ENCODE data around the gene IL17REL.
A peak's percentile ranks its signal among the peaks of the same experiment; 100 is the strongest.
"Not testable (repeated sequence)": the region's sequence is repeated elsewhere in the genome, so short reads cannot be mapped to it uniquely, and the experiment has no call there.

The IL17REL gene

GRCh38 chr22:49983148-49984042, 29.2 kb downstream of the IL17REL start:
- no peak for DNase-seq

DNA sequence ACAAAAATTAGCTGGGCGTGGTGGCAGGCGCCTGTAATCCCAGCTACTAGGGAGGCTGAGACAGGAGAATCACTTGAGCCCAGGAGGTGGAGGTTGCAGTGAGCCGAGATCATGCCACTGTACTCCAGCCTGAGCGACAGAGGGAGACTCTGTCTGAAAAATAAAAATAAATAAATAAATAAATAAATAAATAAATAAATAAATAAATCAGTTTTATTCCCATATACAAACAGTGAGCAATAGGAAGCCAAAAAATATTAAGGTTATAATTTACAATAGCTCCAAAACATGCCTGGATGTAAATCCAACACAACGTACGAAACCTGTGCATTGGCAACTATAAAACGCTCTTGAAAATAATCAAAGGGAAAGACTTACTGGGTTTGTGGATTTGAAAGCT, 30.8 kb downstream of the IL17REL start:
- DNase-seq: not testable (repeated sequence)

DNA sequence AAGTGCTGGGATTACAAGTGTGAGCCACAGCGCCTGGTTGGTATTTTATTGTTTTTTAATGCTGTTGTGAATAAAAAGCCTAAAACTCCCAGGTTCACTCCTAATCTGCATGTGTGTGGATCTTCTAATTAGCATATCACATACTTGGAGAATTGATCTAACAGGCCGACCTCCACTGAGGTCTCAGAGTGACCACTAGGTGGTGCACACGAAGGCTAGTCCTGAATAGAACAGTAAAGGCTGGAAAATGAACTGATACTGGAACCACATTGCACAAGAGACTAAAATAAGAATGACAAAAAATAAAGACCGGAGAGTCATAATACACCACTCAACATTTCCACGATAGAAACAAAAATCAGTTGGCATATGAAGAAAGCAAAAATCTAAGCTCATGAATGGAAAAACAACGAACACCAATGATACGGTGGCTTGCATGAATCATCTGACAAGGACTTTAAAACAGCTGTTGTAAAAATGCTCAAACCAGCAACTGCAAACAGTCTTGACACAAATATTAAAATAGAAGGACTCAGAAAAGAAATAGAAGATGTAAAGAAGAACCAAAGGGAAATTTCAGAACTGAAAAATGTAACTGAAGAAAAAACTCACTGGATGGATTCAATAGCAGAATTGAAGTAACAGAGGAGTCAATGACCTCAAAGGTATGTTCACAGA, 32.8 kb downstream of the IL17REL start:
- no peak for DNase-seq

DNA sequence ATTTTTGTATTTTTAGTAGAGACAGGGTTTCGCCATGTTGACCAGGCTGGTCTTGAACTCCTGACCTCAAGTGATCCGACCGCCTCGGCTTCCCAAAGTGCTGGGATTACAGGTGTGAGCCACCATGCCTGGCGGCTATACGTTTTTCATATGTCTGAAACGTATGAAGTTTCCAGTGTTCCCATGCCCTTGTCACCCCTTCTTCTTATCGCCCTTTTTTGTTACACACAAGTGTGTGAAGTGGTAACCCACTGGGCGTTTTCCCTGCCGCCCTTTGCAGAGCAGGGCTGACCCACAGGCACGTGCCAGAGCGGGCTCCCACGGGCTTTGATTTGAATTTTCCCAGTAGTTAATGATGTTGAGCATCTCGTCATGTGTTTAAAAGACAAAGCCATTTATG, 35.0 kb downstream of the IL17REL start:
- no peak for DNase-seq

DNA sequence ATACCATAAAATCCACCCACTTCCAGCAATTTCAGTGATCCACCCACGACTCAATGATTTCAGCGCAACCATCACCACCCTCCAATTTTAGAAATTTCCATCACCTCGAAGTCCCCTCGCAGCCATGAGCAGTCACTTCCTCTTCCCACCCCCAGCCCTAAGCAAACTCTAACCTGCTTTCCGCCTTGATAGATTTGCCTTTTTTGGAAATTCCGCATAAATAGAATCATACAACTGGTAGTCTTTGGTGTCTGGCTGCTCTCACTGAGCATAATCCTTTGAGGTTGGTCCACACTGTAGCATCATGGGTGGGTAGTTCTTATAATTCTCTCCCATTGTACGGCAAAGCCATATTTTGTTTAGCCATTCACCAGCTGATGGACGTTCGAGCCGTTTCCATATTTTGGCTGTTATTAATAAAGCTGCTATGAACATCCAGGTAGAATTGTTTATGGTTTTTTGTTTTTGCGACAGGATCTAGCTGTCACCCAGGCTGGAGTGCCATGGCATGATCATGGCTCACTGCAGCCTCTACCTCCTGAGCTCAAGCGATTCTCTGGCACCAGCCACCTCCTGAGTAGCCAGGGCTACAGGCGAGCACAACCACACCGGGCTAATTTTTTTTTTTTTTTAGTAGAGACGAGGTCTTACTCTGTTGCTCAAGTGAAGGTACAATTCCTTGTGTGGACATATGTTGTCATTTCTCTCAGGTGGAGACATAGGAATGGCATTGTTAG, 36.0 kb downstream of the IL17REL start:
- no peak for DNase-seq

- DNase-seq: no peak
Observed at GRCh38 chr22:49975543-49976389, 36.8 kb downstream of the IL17REL start.

DNA sequence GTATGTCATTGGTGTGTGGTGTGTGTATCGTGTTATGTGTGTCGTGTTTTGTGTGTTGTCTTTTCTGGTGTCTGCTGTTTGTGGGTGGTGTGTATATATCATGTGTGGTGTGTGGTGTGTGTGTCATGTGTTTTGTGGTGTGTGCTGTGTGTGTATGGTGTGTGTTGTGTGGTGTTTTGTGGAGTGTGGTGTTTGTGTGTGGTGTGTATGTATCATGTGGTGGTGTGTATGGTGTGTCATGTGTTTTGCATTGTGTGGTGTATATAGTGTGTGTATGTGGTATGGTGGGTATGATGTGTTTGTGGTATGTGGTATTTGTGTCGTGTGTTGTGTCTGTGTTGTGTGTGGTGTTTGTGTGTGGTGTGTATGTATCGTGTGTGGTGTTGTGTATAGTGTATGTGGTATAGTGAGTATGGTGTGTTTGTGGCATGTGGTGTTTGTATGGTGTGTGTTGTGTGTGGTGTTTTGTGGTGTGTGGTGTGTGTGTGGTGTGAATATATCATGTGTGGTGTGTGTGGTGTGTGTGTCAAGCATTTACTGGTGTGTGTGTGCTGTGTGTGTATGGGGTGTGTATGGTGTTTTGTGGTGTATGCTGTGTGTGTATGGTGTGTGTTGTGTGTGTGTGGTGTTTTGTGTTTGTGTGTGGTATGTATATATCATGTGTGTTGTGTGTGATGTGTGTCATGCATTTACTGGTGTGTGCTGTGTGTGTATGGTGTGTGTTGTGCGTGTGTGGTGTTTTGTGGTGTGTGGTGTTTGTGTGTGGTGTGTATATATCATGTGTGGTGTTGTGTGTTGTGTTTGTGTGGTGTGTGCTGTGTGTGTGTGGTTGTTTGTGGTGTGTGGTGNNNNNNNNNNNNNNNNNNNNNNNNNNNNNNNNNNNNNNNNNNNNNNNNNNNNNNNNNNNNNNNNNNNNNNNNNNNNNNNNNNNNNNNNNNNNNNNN, 39.3 kb downstream of the IL17REL start:
- no peak for DNase-seq

DNA sequence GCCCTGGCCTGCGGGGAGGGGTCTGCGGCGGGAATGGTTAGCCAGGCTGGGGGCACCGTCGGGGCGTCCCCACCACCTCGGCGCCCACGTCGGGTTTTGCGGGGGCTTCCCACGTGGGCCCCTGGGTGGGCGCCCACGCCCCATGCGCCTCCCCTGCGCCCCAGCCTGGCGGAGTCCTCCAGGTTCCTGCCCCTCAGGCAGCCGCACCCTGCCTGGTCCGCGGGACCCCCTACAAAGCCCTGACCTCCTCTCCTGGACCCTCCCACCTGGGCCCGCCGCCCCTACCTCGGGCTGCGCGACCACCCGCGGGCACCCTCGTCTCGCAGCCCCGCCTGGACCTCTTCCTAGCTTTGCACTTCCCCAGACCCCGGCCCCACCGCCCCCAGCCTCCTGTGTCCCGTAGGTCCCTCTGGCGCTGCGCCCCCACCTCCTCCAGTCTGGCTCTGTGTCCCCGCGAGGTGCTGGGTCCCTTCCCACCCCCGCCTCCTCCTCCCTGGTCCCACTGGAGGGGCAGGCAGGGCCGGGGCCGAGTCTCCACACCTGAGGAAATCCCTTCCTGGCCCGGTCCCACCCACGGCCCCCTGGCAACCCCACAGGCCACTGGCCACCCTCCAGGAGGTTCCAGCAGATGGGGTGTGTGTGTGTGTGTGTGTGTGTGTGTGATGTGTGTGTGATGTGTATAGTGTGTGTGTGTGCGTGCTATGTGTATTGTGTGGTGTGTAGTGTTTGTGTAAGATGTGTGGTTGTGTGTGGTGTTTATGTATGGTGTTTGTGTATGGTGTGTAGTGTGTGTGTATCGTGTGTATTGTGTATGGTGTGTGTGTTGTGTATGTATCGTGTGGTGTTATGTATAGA, 40.2 kb downstream of the IL17REL start:
- no peak for DNase-seq

DNA sequence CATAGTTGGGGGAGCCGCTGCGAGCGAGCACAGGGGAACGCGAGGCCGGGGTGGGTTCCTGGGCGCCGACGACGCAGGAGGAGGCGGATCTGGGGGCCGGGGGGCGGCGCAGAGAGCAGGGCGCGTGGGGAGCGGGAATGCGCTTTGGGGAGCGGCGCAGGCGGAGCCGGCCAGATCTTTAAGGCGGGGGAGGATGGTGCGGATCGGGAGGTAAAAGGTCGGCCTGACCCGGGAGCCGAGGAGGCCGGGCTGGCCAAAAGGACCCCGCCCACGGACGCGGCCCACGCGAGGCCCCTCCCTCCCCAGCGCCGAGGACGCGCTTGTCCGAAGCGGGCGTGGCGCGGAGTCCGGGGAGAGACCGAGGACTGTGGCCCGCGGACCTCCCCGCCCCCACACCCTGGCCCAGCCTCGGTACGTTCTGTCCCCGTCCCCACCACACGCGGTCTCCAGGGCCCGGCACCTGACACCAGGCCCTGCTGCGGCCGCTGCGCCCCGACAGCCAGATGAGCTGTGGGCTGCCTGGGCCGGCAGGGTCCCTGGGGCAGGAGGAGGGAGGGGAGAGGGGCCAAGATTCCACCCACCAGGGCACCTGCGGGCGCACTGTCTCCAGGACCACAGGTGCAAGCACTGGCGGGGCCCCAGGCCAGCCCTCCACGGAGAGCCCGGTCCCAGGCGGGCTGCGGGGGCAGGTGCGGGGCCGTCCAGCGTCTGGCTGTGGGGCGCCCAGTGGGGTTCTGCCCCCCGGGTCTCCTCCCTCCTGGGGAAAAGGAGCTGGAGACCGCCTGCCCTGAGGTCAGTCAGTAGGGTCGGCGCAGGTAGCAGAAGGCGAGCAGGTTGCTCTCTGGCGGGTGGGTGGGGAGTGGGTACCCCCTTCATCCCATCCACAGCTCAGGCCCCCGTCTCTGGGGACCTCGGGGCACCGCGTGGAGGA, 41.1 kb downstream of the IL17REL start:
- DNase-seq: no peak

- peak; percentile 86 for DNase-seq
Observed at GRCh38 chr22:49970528-49971231, 41.9 kb downstream of the IL17REL start.

GRCh38 chr22:49969751-49970527, 42.6 kb downstream of the IL17REL start:
- no peak for DNase-seq

DNA sequence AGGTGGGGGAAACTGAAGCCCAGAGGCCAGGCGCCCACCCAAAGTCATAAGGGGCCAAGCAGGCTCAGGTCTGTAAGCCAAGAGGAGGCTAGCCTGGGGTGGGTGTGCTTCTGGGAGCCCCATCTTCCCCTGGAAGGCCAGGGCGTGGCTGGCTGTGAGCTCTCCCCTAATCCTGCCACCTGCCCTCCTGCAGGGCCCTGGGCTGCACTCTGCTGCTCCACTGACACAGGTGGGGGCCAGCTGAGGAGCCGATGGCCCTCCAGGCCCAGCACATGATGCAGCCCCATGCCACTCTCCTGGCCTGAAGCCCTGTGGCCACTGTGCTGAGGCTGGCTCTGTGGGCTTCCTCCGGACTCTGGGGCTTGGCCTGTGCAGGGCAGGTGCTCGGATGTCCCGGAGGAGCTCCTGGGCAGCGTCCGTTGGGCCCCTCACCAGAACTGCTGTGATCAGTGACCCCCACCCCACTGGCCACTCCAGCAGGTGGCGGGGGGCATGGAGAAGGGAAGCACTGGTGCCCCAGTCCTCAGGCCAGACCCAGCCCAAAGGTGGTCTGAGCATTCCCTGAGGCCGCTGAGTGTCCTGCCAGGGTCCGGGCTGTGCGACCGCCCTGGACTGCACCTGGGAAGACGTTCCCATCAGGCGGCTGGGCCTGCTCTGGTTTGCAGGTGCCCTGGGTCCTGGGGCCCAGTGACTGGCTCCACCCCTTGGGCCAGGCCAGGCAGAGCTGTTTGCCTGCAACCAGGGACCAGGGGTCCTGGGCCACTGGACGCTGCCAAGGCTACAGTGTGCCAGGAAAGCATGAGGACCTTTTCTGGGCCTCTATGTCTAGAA, 43.5 kb downstream of the IL17REL start:
- DNase-seq: no peak

DNA sequence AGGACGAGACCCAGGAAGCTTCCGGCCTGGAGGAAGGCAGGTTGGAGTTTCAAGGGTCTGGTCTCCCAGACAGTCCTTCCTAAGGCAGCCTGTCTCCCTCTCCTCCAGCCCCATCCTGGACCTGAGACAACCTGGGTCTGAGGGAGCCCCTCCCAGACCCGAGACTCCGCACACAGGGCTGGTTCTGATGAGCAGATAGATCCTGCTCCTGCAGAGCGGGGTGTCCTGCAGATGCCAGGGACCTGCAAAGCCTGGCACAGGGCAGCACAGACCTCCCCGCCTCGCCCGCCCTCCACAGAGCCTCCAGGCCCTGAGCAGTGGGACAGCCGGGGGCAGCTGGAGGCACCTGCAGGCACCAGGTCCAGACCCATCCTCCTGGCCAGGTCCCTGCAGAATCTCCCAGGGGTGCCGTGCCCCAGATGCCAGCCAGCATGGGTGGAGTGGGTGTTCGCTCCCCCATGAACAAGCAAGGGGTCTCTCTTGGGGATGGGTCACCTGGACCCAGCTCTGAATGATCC, 44.2 kb downstream of the IL17REL start:
- no peak for DNase-seq

DNA sequence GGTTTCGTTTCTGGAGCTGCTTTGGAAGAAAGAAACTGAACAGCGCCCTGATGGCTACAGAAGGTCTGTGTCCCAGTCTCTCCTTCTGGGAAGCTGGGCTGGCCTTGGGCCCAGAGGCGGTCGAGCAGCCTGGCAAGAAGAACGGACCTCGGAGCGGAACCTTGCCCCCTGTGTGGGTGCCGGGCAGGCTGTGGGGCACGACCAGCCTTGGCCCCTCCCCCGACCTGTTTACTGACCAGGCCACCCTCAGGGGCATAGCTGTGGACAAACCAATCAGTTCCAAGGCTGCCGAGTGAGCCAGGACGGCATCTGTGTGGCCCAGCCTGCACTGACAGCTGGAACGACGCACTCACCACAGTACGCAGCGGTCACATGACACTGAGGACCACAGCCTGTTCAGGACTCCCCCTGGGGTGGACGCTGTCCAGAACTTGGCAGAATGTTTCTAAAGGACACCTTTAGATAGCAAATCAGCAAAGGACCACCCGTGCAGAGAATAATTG, 44.8 kb downstream of the IL17REL start:
- DNase-seq: no peak

DNA sequence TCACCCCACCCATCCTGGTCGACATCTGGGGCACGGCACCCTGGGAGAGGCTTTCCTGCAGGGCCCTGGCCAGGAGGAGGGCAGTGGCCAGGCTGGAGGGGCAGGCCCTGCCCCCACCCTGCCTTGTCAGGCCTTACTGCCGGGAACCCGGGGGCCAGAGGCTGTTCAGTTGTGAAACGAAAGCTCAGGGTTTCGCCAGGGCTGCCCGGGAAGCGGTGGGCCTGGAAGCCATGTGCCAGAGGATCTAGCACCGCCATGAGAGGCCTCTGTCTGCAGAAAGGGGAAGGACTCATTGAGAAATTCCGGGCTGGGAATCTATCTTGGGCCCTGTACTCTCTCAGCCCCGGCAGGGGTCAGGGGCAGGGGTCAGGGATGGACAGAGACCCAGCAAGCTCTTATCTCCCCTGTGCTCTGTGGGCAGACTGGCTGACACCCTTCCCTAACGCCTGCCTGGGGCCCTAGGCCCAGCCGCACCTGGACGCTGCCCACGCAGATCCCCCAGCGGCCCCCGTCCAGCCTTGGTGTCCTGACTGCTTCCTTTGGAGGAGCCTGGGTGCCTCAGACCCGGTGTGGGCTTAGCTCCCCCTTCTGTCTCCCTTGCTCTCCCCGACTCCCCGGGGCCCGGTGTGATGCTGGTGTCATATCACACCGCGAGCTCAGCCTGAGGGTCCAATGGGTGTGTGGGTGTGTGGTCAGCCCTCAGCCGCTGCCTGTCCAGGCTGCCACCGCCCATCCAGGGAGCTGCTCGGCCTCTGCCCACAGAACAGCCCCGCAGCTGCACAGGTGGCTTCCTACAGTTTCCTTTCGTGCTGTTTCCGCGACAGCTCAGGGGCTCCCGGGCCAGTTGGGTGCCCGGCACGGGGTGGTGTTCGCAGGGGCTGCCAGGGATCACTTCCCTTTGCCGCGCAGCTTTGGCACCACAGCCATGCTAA, 45.5 kb downstream of the IL17REL start:
- DNase-seq: no peak
